22Rv1 (cell line): Measurements from ENCODE around the gene QSOX2.

Experiments used
- H3K27ac ChIP-seq: fragments of 450-650 bp; 2 replicates; pipeline ENCODE4 v1.5.1; 2017
- ZFX ChIP-seq: fragments of 450-650 bp; IDR thresholded peaks from 2 replicates; pipeline ENCODE4 v1.6.1; 2017; ENCODE audit warnings: antibody characterized with exemption, borderline replicate concordance
- TF ChIP-seq, protein P1 (sequence below): fragments of 450-650 bp; IDR thresholded peaks from 2 replicates; pipeline ENCODE4 v1.5.1; 2017; ENCODE audit warnings: mild to moderate bottlenecking

QSOX2 gene

DNA sequence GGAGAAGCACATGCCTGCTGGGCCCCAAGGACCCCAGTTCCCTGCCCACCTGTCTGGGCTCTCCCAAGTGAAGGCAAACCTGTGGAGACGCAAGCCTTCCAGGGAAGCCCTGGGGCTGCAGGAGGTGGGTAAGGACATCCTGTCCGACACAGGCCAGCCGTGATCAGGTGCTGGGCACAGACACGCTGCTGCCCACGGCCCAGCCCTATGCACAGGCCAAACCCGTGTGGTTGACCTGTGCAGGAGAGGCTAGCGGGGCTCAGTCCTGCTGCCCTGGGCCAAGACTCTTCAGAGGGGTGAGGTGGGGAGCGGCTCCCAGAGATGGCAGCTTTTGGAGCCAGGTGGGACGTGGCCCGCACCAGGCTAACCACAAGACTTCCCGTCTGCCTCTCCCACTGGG is 55.0 kb downstream of the QSOX2 start:
- TF ChIP-seq ZFX: no peak
- TF ChIP-seq, protein P1, sequence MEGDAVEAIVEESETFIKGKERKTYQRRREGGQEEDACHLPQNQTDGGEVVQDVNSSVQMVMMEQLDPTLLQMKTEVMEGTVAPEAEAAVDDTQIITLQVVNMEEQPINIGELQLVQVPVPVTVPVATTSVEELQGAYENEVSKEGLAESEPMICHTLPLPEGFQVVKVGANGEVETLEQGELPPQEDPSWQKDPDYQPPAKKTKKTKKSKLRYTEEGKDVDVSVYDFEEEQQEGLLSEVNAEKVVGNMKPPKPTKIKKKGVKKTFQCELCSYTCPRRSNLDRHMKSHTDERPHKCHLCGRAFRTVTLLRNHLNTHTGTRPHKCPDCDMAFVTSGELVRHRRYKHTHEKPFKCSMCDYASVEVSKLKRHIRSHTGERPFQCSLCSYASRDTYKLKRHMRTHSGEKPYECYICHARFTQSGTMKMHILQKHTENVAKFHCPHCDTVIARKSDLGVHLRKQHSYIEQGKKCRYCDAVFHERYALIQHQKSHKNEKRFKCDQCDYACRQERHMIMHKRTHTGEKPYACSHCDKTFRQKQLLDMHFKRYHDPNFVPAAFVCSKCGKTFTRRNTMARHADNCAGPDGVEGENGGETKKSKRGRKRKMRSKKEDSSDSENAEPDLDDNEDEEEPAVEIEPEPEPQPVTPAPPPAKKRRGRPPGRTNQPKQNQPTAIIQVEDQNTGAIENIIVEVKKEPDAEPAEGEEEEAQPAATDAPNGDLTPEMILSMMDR: no peak
- no peak overlapping the region for H3K27ac ChIP-seq

DNA sequence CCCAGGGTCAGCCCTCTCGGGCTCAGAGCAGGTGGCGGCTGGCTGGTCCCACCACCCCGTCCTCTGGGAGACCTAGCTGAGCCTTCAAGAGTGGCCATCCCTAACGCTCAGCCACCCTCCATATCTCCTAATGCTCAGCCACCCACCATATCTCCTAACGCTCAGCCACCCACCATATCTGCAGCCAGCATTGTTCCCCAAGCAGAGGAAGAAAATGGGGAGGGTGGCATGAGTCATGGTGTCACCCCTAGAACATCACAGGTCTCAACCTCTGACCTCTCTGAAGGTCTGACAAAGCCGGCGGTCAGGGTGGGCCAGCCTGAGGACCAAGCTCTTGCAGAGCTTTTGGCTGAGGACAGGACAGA is 55.4 kb downstream of the QSOX2 start:
- no peak for TF ChIP-seq ZFX
- TF ChIP-seq, protein P1: no peak
- no peak overlapping the region for H3K27ac ChIP-seq

DNA sequence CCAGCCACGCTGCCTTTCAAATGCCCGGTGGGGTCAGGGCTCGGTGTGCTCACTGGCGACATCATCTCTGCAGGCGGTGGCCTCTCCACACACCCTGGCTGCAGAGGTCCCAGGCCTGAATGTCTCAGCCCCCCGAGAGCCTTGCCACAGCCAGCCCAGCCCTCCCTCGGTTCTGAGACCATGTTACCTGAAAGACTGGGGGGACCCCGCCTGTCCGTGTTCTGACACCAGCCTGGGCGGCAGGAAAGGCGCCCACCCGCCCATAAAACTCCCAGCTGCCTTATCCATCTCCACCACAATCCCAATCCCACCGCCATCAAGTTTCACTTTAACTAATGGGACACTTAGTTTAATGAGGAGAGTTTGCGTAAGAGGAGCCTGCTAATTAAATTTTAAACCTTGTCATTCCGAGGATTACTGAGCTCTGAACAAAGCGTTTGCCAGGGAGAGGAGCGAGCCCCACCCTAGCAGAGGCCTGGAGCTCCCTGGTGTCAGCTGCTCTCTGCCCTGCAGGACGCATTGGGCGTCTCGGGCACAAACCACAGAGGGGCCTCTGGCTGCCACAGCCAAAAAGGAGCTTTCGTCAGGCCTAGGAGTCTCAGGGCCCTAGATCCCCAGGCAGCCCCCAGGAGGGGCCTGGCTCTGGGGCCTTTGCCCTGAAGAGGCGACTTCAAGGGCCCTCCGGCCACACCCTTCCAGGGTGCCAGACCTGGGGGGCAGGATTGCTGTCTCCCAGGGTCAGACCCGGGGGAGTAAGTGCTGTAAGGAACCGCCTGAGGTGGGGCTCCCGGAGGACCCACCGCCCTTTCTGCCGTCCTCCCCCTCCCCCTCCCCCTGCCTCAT is 56.0 kb downstream of the QSOX2 start:
- H3K27ac ChIP-seq: no peak overlapping the region
- TF ChIP-seq, protein P1: no peak
- TF ChIP-seq ZFX: no peak

DNA sequence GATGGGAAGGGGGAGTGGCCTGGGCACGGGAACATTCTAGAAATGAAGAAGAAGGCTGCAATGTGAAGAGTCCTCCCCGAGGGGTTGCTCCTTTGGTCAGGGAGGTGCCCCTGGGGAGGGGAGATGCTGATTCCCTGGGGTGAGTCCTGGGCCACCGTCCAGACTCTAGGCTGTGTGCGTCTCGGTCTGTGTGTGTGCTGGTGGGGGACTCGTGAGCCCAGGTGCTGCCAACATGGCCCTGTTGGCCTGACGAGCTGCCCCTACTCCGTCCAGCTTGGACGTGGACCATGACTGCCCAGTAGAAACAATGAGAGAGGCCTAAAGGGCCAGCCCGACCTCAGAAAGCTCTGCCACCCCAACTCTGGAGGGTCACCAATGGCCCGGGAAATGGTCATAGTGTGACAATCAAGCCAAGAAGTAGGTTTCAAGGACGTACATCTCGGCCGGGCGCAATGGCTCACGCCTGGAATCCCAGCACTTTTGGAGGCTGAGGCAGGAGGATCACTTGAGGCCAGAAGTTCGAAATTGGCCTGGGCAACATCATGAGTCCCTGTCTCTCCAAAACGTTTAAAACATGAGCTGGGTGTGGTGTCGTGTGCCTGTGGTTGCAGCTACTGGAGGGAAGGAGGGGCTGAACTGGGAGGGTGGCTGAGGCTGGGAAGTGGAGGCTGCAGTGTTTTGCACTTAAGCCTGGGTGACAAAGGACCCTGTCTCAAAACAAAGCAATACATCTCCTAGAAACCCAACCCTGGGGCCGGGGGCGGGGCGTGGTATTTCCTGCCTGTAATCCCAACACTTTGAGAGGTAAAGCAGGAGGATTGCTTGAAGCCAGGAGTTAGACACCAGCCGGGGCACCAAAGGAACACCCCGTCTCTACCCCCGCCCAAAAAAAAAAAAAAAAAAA is 57.7 kb downstream of the QSOX2 start:
- no peak overlapping the region for H3K27ac ChIP-seq
- TF ChIP-seq, protein P1: no peak
- no peak for TF ChIP-seq ZFX

DNA sequence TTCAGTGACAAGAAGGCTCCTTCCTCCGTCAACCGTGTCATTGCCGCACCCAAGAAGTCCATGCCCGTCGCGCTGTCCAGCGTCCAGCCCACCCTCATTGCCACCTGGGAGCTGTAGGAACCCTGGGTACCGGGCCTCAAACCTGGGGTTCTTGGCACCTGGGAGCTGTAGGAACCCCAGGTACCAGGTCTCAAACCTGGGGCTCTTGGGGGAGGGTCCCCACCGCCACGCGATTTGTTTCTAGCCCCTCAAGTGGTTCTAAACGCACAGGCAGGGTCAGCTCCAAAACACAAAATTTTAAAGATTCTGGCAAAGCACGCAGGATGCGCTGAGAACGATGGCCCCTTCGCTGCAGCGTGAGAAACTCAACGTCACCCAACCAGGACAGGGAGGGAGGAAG is 58.4 kb downstream of the QSOX2 start:
- TF ChIP-seq, protein P1: no peak
- TF ChIP-seq ZFX: no peak
- H3K27ac ChIP-seq: no peak overlapping the region

DNA sequence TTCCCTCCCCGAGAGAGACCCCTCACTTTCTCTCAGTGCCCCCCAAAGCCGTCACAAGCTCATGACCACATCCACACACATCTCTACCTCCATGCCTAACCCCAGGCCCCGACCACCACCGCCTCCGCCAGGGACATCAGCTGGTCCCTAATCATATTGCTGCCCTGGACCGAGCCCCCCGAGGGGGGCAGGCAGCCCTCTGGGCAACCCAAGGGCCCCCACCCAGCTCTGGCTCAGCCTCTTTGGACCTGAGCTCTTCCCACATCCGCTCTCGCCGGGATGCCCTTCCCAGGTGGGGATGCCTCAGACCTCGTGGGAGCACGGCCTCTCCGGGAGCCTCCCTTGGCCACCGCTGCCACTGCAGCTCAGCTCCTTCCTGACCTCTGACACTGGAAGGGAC is 59.2 kb downstream of the QSOX2 start:
- H3K27ac ChIP-seq: no peak overlapping the region
- no peak for TF ChIP-seq ZFX
- TF ChIP-seq, protein P1: no peak
